SU-DHL-6 (cell line): Measurements from ENCODE around the gene MAP2K5.

Experiments
- H2AFZ ChIP-seq: fragments of 200-600 bp; sonication (generic); 2 replicates; pipeline ENCODE4 v1.6.1; 2014; ENCODE audit warnings: low read depth, mild to moderate bottlenecking, moderate library complexity, mixed read lengths, antibody characterized with exemption, low read length; ENCODE audit not compliant: severe bottlenecking
- H3F3A ChIP-seq: fragments of 200-600 bp; shearing (Covaris generic); 2 replicates; pipeline ENCODE4 v1.6.0; 2016; ENCODE audit warnings: antibody characterized with exemption, mild to moderate bottlenecking; ENCODE audit not compliant: insufficient read depth
- H3K27ac ChIP-seq: fragments of 200-600 bp; sonication (generic); 2 replicates; pipeline ENCODE4 v1.5.1; 2016; ENCODE audit warnings: low read depth, mild to moderate bottlenecking, low read length, moderate library complexity, mixed read lengths
- H3K27me3 ChIP-seq: fragments of 200-600 bp; sonication (generic), shearing (Covaris generic); 2 replicates; pipeline ENCODE4 v1.6.0; 2014; ENCODE audit warnings: mild to moderate bottlenecking, low read length
- H3K36me3 ChIP-seq: fragments of 200-600 bp; sonication (generic); 2 replicates; pipeline ENCODE4 v1.6.1; 2014; ENCODE audit warnings: mild to moderate bottlenecking, low read length, mixed read lengths
- H3K4me2 ChIP-seq: fragments of 300-600, 200-600 bp; shearing (Covaris generic), sonication (generic); 2 replicates; pipeline ENCODE4 v1.6.0; 2014; ENCODE audit warnings: low read length, low read depth, mild to moderate bottlenecking; ENCODE audit not compliant: poor library complexity, severe bottlenecking
- H3K4me3 ChIP-seq: fragments of 200-600 bp; sonication (generic); 2 replicates; pipeline ENCODE4 v1.5.1; 2014; ENCODE audit warnings: antibody characterized with exemption, low read length, mild to moderate bottlenecking, mixed read lengths; ENCODE audit not compliant: insufficient read depth, poor library complexity, severe bottlenecking
- H3K79me2 ChIP-seq: fragments of 200-600 bp; sonication (generic); 2 replicates; pipeline ENCODE4 v1.6.1; 2014; ENCODE audit warnings: mild to moderate bottlenecking, low read length, moderate library complexity; ENCODE audit not compliant: insufficient read depth
- H3K9ac ChIP-seq: fragments of 200-600 bp; sonication (generic); 2 replicates; pipeline ENCODE4 v1.7.0; 2014; ENCODE audit warnings: mild to moderate bottlenecking, low read length
- H3K9me2 ChIP-seq: fragments of 200-600 bp; sonication (generic); replicated peaks from 2 replicates; pipeline ENCODE4 v1.6.1; 2014; ENCODE audit warnings: low read length; ENCODE audit not compliant: insufficient read depth
- H3K9me3 ChIP-seq: fragments of 200-600 bp; sonication (generic); 2 replicates; pipeline ENCODE4 v1.6.1; 2014; ENCODE audit warnings: low read length, mixed read lengths; ENCODE audit not compliant: insufficient read depth
- H4K20me1 ChIP-seq: fragments of 200-600 bp; sonication (generic); 2 replicates; pipeline ENCODE4 v1.6.1; 2014; ENCODE audit warnings: low read depth, mild to moderate bottlenecking, antibody characterized with exemption, low read length, moderate library complexity, mixed read lengths
- CTCF ChIP-seq: fragments of 200-600 bp; sonication (generic); IDR thresholded peaks from one replicate; pipeline ENCODE4 v1.5.1; 2017; ENCODE audit warnings: antibody characterized with exemption, mild to moderate bottlenecking, low read length, moderate library complexity; ENCODE audit not compliant: insufficient read depth, poor library complexity, severe bottlenecking
- EZH2phosphoT487 ChIP-seq: fragments of 200-600 bp; sonication (generic), shearing (Covaris generic); conservative IDR thresholded peaks from 2 replicates; pipeline ENCODE4 v1.6.1; 2018; ENCODE audit warnings: mild to moderate bottlenecking, antibody characterized with exemption, low read length, moderate library complexity, mixed read lengths

Gene MAP2K5

GRCh38 chr15:67741308-67741707 is 198.8 kb downstream of the MAP2K5 start:
- Histone ChIP-seq H3K9me2 (no peaks in the 10 kb centered on the region), H3K9me3 (no peaks in the 10 kb centered on the region), H4K20me1 (no peaks in the 10 kb centered on the region), H3K9ac (no peak overlapping the region), H3F3A (no peaks in the 10 kb centered on the region), H3K4me2 (no peak overlapping the region), H3K79me2 (no peaks in the 10 kb centered on the region), H3K27ac (no peak overlapping the region), H3K36me3 (no peaks in the 10 kb centered on the region), H3K4me3 (no peak overlapping the region), H2AFZ (no peak overlapping the region), H3K27me3 (no peaks in the 10 kb centered on the region)
- TF ChIP-seq EZH2phosphoT487 (no peak), CTCF (no peak)

GRCh38 chr15:67743558-67743957 is 201.1 kb downstream of the MAP2K5 start:
- no peaks in the 10 kb centered on the region for H3K79me2 ChIP-seq
- H3K4me2 ChIP-seq: no peak overlapping the region
- H2AFZ ChIP-seq: no peak overlapping the region
- H3K4me3 ChIP-seq: no peak overlapping the region
- no peaks in the 10 kb centered on the region for H3F3A ChIP-seq
- TF ChIP-seq EZH2phosphoT487: no peak
- no peak for TF ChIP-seq CTCF
- no peaks in the 10 kb centered on the region for H3K27me3 ChIP-seq
- H3K9me2 ChIP-seq: no peaks in the 10 kb centered on the region
- H3K9me3 ChIP-seq: no peaks in the 10 kb centered on the region
- H3K36me3 ChIP-seq: no peaks in the 10 kb centered on the region
- no peak overlapping the region for H3K9ac ChIP-seq
- H4K20me1 ChIP-seq: no peaks in the 10 kb centered on the region
- H3K27ac ChIP-seq: no peak overlapping the region

GRCh38 chr15:67744331-67745072 is 202.0 kb downstream of the MAP2K5 start:
- Histone ChIP-seq H4K20me1 (no peaks in the 10 kb centered on the region), H3K79me2 (no peaks in the 10 kb centered on the region), H3K4me2 (no peak overlapping the region), H3F3A (no peaks in the 10 kb centered on the region), H3K4me3 (no peak overlapping the region), H3K36me3 (no peaks in the 10 kb centered on the region), H3K9me2 (no peaks in the 10 kb centered on the region), H3K9me3 (no peaks in the 10 kb centered on the region), H3K27me3 (no peaks in the 10 kb centered on the region), H3K27ac (no peak overlapping the region), H3K9ac (no peak overlapping the region), H2AFZ (no peak overlapping the region)
- TF ChIP-seq CTCF (no peak), EZH2phosphoT487 (no peak)
